ENCODE data around the gene MGLL. TPM values are rescaled to one million over a fixed set of nuclear protein-coding genes. Genes with fewer than 3 reads are reported as not detected.
"Not testable (repeated sequence)": the region's sequence is repeated elsewhere in the genome, so short reads cannot be mapped to it uniquely, and the experiment has no call there.

The MGLL gene
- total and polyA plus RNA-seq, 2 donors: 23.4 to 83.0 TPM

DNA sequence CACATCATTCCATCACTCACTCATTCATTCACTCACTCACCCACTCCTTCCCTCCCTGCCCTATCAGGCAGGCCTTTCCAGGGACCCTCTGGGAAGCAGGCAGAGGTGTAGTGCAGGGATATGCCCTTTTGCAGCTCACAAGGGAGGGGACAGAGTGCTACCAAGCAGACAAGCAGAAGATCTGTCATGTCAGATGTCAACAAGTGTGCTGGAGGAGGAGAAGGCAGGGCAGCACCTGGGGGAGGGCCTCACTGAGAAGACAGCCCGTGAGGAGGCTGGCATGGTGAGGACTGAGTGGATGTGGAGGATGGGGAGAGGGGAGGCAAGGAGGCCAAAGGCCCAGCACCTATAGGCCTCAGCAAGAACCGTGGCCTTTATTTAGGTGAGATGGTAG lies 134.3 kb downstream of the MGLL start:
- no peaks in the 10 kb centered on the region for H3K4me1 ChIP-seq (ENCODE audit: insufficient read depth)
- H3K4me3 ChIP-seq (ENCODE audit: low read depth, low read length): no peak overlapping the region
- no peaks in the 10 kb centered on the region for H3K36me3 ChIP-seq (ENCODE audit: insufficient read depth)
- 46% methylated on average over 2 of the region's 2 CpGs for WGBS
- H3K27ac ChIP-seq (ENCODE audit: low read depth): no peak overlapping the region
- DNase-seq (ENCODE audit: extremely low spot score): no peak

DNA sequence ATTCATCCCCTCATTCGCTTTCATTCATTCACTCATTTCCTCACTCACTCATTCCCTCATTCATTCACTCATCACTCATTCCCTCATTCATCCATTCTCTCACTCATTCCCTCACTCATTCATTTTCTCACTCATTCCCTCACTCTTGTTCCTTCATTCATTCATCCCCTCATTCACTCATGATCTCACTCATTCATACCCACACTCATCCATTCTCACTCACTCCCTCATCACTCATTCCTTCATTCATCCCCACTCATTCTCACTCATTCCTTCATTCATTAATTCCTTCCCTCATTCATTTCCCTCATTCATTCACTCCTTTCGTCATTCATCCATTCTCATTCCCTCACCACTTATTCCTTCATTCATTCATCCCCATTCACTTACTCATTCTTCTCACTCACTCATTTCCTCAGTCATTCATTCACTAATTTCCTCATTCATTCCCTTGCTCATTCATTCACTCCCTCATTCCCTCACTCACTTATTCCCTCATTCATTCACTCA lies 135.0 kb downstream of the MGLL start:
- no peaks in the 10 kb centered on the region for H3K4me1 ChIP-seq (ENCODE audit: insufficient read depth)
- no peaks in the 10 kb centered on the region for H3K36me3 ChIP-seq (ENCODE audit: insufficient read depth)
- WGBS: 97% methylated on average over 2 of the region's 2 CpGs
- DNase-seq (ENCODE audit: extremely low spot score): no peak
- no peak overlapping the region for H3K4me3 ChIP-seq (ENCODE audit: low read depth, low read length)
- H3K27ac ChIP-seq (ENCODE audit: low read depth): no peak overlapping the region

- no peak overlapping the region for H3K27ac ChIP-seq (ENCODE audit: low read depth)
- no peak for DNase-seq (ENCODE audit: extremely low spot score)
- H3K4me1 ChIP-seq (ENCODE audit: insufficient read depth): no peaks in the 10 kb centered on the region
- no peaks in the 10 kb centered on the region for H3K36me3 ChIP-seq (ENCODE audit: insufficient read depth)
- no peak overlapping the region for H3K4me3 ChIP-seq (ENCODE audit: low read depth, low read length)
Observed at GRCh38 chr3:127686512-127686894, 135.8 kb downstream of the MGLL start.

GRCh38 chr3:127685708-127686511 lies 136.4 kb downstream of the MGLL start:
- no peak for DNase-seq (ENCODE audit: extremely low spot score)
- H3K27ac ChIP-seq (ENCODE audit: low read depth): no peak overlapping the region
- H3K36me3 ChIP-seq (ENCODE audit: insufficient read depth): no peaks in the 10 kb centered on the region
- WGBS: 79% methylated on average over 4 of the region's 4 CpGs
- H3K4me3 ChIP-seq (ENCODE audit: low read depth, low read length): no peak overlapping the region
- H3K4me1 ChIP-seq (ENCODE audit: insufficient read depth): no peaks in the 10 kb centered on the region

DNA sequence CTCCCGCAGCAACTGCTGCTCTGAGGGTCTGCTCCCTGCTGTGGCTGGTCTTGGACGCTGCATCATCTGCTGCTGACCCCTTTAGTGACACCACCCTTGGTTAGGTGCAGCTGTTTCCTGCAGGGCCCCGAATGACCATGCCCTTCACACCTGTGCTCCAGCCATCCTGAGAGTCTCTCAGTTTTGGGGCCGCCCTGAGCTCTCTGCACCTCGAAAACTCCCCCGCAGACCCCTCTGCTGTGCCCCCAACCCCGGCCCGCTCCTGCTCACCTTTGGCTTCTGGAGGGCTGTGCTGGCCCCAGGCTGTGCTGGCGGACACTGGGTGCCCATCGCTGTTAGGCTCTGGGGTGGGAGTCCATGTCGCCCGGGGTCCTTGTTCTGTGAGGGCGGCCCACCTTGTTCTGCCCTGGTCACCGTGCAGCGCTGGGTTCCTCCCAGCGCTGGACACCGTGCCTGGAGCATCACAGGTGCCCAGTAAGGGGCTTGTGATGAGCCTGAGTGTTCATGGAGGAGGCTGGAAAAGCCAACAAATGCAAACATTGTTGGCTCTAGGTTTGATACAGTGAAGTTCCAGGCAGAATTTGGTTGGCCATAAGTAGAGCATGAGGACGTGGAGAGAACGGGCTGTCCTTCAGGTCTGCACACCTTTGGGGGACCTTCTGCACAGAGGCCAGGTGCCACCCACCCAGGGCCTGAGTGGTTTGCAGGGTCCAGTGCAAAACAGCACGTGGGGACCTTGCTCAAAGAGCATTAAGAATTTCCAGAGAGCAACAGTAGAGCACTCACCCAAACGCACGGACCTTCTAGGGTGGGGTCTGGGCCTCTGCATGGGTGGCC lies 137.2 kb downstream of the MGLL start:
- H3K4me1 ChIP-seq (ENCODE audit: insufficient read depth): no peaks in the 10 kb centered on the region
- no peak for DNase-seq (ENCODE audit: extremely low spot score)
- H3K36me3 ChIP-seq (ENCODE audit: insufficient read depth): no peaks in the 10 kb centered on the region
- H3K4me3 ChIP-seq (ENCODE audit: low read depth, low read length): no peak overlapping the region
- H3K27ac ChIP-seq (ENCODE audit: low read depth): no peak overlapping the region
- WGBS: 79% methylated on average over 22 of the region's 22 CpGs

DNA sequence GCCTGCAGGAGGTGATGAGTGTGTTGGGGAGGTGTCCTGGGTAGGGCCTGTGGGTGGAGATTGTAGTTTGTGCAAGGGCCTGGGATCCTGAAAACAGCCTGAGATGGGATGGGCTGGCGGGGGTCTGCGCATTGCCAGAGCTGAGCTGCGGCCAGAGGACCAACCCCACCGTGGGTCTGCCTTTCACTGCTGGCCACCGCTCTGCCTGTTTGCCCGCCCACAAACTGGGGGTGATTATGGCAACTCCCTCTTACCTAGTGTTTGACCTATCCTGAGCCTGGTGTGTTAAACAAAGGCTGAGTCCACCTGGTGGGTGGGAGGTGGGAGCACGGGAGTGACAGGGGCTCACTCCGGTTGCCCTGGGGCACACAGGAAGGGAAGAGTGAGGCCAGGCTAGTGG lies 139.8 kb downstream of the MGLL start:
- no peaks in the 10 kb centered on the region for H3K4me1 ChIP-seq (ENCODE audit: insufficient read depth)
- no peaks in the 10 kb centered on the region for H3K36me3 ChIP-seq (ENCODE audit: insufficient read depth)
- no peak overlapping the region for H3K27ac ChIP-seq (ENCODE audit: low read depth)
- DNase-seq (ENCODE audit: extremely low spot score): no peak
- H3K4me3 ChIP-seq (ENCODE audit: low read depth, low read length): no peak overlapping the region
- WGBS: 88% methylated on average over 8 of the region's 8 CpGs

- not testable (repeated sequence) for H3K4me3 ChIP-seq (ENCODE audit: low read depth, low read length); H3K4me1 ChIP-seq (ENCODE audit: insufficient read depth); H3K27ac ChIP-seq (ENCODE audit: low read depth); DNase-seq (ENCODE audit: extremely low spot score); H3K36me3 ChIP-seq (ENCODE audit: insufficient read depth)
- WGBS: 93% methylated on average over 6 of the region's 6 CpGs
Observed at GRCh38 chr3:127682175-127682554, 140.2 kb downstream of the MGLL start.

DNA sequence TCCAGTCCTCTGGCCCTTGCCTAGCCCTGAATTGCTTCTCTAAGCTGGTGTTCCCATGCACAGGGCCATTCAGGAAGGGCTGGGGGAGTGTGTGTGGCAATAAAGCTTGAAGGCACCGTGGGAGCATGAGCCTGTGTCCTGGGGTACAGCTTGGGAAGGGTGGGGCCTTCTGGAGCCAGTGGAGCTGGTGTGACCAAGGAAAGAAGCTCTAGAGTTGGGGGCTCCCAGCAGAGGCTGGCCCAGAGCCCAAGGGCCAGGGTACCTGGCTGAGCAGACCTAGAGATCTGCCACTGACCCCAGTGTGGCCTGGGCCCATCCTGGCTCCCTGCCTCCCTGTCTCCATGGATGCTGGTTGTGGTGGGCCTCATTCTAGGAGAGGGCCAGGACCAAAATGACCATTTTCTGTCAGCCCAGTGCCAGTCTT lies 141.5 kb downstream of the MGLL start:
- Histone ChIP-seq H3K36me3 (ENCODE audit: insufficient read depth) (no peaks in the 10 kb centered on the region), H3K4me1 (ENCODE audit: insufficient read depth) (no peaks in the 10 kb centered on the region), H3K4me3 (ENCODE audit: low read depth, low read length) (no peak overlapping the region), H3K27ac (ENCODE audit: low read depth) (no peak overlapping the region)
- no peak for DNase-seq (ENCODE audit: extremely low spot score)
- WGBS: 92% methylated on average over 1 of the region's 1 CpG

GRCh38 chr3:127680146-127680661 lies 142.1 kb downstream of the MGLL start:
- 96% methylated on average over 21 of the region's 21 CpGs for WGBS
- H3K4me3 ChIP-seq (ENCODE audit: low read depth, low read length): no peak overlapping the region

GRCh38 chr3:127679534-127680145 lies 142.7 kb downstream of the MGLL start:
- H3K27ac ChIP-seq (ENCODE audit: low read depth): no peak overlapping the region
- DNase-seq (ENCODE audit: extremely low spot score): no peak
- H3K4me1 ChIP-seq (ENCODE audit: insufficient read depth): no peaks in the 10 kb centered on the region
- no peak overlapping the region for H3K4me3 ChIP-seq (ENCODE audit: low read depth, low read length)
- H3K36me3 ChIP-seq (ENCODE audit: insufficient read depth): no peaks in the 10 kb centered on the region
- WGBS: 89% methylated on average over 21 of the region's 21 CpGs

More at GRCh38 chr3:127680146-127680661, 142.1 kb downstream of the MGLL start:
- no peaks in the 10 kb centered on the region for H3K36me3 ChIP-seq (ENCODE audit: insufficient read depth)
- no peak for DNase-seq (ENCODE audit: extremely low spot score)
- no peak overlapping the region for H3K27ac ChIP-seq (ENCODE audit: low read depth)
- no peaks in the 10 kb centered on the region for H3K4me1 ChIP-seq (ENCODE audit: insufficient read depth)

DNA sequence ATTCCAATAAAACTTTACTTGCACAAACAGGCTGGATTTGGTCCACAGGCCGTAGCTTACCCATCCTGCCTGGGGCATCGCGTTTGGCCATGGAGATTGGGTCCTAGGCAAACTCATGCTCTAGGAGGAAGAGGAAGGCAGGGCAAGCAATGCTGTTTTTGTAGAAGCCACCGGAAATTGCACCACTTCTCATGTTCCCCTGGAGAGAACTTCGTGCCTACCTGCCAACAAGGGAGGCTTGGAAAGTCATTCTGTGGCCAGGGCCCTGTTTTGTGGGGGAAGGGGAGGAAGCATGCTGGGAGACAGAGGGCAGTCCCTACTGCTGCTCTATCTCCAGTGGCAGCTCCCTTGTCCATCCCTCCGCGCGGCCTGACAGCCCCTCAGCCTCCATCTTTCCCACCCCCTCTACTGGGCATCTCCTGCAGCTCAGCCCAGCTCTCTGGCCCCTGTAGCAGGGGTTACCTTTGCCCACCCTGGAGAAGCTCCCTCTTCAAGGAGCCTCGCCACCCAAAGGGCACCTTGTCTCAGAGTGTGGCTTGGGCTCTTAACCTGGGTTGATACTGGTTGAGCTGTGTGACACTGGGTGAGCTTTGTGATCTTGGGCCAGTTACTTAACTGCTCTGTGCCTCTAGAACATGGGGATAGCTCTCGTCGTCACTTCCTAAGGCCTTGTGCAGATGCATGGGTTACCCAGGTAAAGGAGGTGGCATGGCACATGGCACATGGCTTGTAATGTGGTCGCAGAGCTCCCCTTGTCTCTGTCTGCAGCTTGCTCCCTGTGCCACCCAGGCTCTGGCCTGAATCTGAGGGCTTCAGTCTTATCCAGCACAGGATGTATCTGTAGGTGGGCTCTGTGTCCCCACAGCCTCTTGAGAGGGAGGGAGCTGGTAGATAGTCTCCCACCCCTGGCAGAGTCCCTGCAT lies 143.4 kb downstream of the MGLL start:
- 87% methylated on average over 12 of the region's 12 CpGs for WGBS
- Histone ChIP-seq H3K4me1 (ENCODE audit: insufficient read depth) (no peaks in the 10 kb centered on the region), H3K4me3 (ENCODE audit: low read depth, low read length) (no peak overlapping the region), H3K27ac (ENCODE audit: low read depth) (no peak overlapping the region), H3K36me3 (ENCODE audit: insufficient read depth) (no peaks in the 10 kb centered on the region)
- DNase-seq (ENCODE audit: extremely low spot score): no peak

DNA sequence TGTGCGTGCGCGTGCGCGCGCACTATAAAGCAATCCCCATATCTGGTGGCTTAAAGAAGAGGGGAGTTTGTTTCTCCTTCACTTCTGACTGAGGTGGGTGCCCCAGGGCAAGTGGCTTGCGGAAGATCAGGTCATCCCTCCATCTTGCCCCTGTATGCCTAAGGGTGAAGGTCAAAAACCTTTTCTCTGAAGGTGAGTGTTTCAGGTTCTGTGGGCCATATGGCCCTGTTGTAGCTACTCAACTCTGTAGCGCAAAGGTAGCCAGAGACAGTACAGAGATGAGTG lies 144.1 kb downstream of the MGLL start:
- H3K4me3 ChIP-seq (ENCODE audit: low read depth, low read length): no peak overlapping the region
- DNase-seq (ENCODE audit: extremely low spot score): no peak
- WGBS: 93% methylated on average over 8 of the region's 8 CpGs
- H3K4me1 ChIP-seq (ENCODE audit: insufficient read depth): no peaks in the 10 kb centered on the region
- no peak overlapping the region for H3K27ac ChIP-seq (ENCODE audit: low read depth)
- H3K36me3 ChIP-seq (ENCODE audit: insufficient read depth): no peaks in the 10 kb centered on the region

Data from urinary bladder (tissue), 4 donors.